CD14-positive monocyte (primary cell): ENCODE data around the gene RELL2. TPM values are rescaled to one million over a fixed set of nuclear protein-coding genes. Genes with fewer than 3 reads are reported as not detected.

Source experiments
- DNase-seq, 3 donors: peaks; one replicate each; pipeline ENCODE4 v3.0.0-alpha.2; 2011 to 2022
- H2AFZ ChIP-seq: 2 replicates; pipeline ENCODE4 v1.6.0; 2012; ENCODE audit warnings: mild to moderate bottlenecking, low read depth, low read length, inconsistent platforms; ENCODE audit not compliant: insufficient read depth, poor library complexity, severe bottlenecking
- H3K27ac ChIP-seq, 2 donors: 1 replicate in 1 of 2; 2 replicates in 1 of 2; pipeline ENCODE4 v1.5.1; 2012 to 2013; ENCODE audit warnings: low read length in 2 of 2, control low read depth in 1 of 2, inconsistent platforms in 1 of 2, low read depth in 1 of 2, mild to moderate bottlenecking in 1 of 2
- H3K27me3 ChIP-seq, 2 donors: one replicate each; pipeline versions ENCODE4 v1.6.0 to v1.6.1; 2011 to 2013; ENCODE audit warnings: low read length in 2 of 2; ENCODE audit not compliant: control insufficient read depth in 2 of 2, insufficient read depth in 2 of 2
- H3K36me3 ChIP-seq, 2 donors: replicated peaks in 1 of 2; 1 replicate in 1 of 2; 2 replicates in 1 of 2; pipeline versions ENCODE4 v1.5.1 to v1.6.1; 2012 to 2013; ENCODE audit warnings: low read length in 2 of 2, control low read depth in 1 of 2, inconsistent platforms in 1 of 2, mild to moderate bottlenecking in 1 of 2; ENCODE audit not compliant: insufficient read depth in 2 of 2, control insufficient read depth in 1 of 2
- H3K4me1 ChIP-seq, 2 donors: 1 replicate in 1 of 2; 2 replicates in 1 of 2; pipeline versions ENCODE4 v1.5.1 to v1.6.1; 2012 to 2013; ENCODE audit warnings: low read length in 2 of 2, control low read depth in 1 of 2, inconsistent platforms in 1 of 2, mild to moderate bottlenecking in 1 of 2, moderate library complexity in 1 of 2; ENCODE audit not compliant: insufficient read depth in 2 of 2, control insufficient read depth in 1 of 2
- H3K4me2 ChIP-seq: replicated peaks from 2 replicates; pipeline ENCODE3; 2012; ENCODE audit warnings: low read length, moderate library complexity, mild to moderate bottlenecking; ENCODE audit not compliant: poor library complexity, severe bottlenecking; ENCODE audit errors: extremely low read depth
- H3K4me3 ChIP-seq, 3 experiments: fragments of 200-600 bp in 1 of 3; sonication (generic) in 1 of 3; replicated peaks in 1 of 3; 1 replicate in 2 of 3; 2 replicates in 1 of 3; pipeline ENCODE4 v1.5.1; 2011 to 2013; ENCODE audit warnings: low read length in 3 of 3, mild to moderate bottlenecking in 3 of 3, control low read depth in 2 of 3, low read depth in 2 of 3, inconsistent platforms in 1 of 3, moderate library complexity in 1 of 3
- H3K79me2 ChIP-seq: 2 replicates; pipeline ENCODE4 v1.6.0; 2012; ENCODE audit warnings: mild to moderate bottlenecking, control low read depth, inconsistent platforms, low read length, moderate library complexity; ENCODE audit not compliant: insufficient read depth
- H3K9ac ChIP-seq: 2 replicates; pipeline ENCODE4 v1.6.0; 2017; ENCODE audit warnings: low read length, mild to moderate bottlenecking; ENCODE audit not compliant: insufficient read depth, poor library complexity, severe bottlenecking
- H3K9me3 ChIP-seq, 2 donors: replicated peaks in 1 of 2; 1 replicate in 1 of 2; 2 replicates in 1 of 2; pipeline versions ENCODE4 v1.5.1 to v1.6.1; 2012 to 2013; ENCODE audit warnings: low read length in 2 of 2, control low read depth in 1 of 2; ENCODE audit not compliant: control insufficient read depth in 1 of 2, insufficient read depth in 1 of 2
- H4K20me1 ChIP-seq: 2 replicates; pipeline ENCODE4 v1.6.0; 2012; ENCODE audit warnings: mild to moderate bottlenecking, low read length, control low read depth, moderate library complexity; ENCODE audit not compliant: insufficient read depth
- H3K27ac Mint-ChIP-seq, 7 donors: one replicate each; pipeline ENCODE4 v1.8.0; 2020; ENCODE audit warnings: mild to moderate bottlenecking in 7 of 7, mixed read lengths in 7 of 7, moderate library complexity in 6 of 7, inconsistent platforms in 2 of 7
- H3K27me3 Mint-ChIP-seq, 3 donors: one replicate each; pipeline ENCODE4 v1.8.0; 2021 to 2022; ENCODE audit warnings: low read depth in 3 of 3, mild to moderate bottlenecking in 3 of 3, mixed read lengths in 3 of 3, moderate library complexity in 3 of 3, inconsistent platforms in 1 of 3
- H3K36me3 Mint-ChIP-seq, 2 donors: one replicate each; pipeline ENCODE4 v1.8.0; 2020; ENCODE audit warnings: mixed read lengths in 2 of 2, inconsistent platforms in 1 of 2, mild to moderate bottlenecking in 1 of 2
- H3K4me1 Mint-ChIP-seq: one replicate; pipeline ENCODE4 v1.8.0; 2020; ENCODE audit warnings: mild to moderate bottlenecking, mixed read lengths
- H3K4me3 Mint-ChIP-seq, 2 donors: one replicate each; pipeline ENCODE4 v1.8.0; 2020; ENCODE audit warnings: mild to moderate bottlenecking in 2 of 2, mixed read lengths in 2 of 2, moderate library complexity in 1 of 2
- H3K9me3 Mint-ChIP-seq, 7 donors: one replicate each; pipeline ENCODE4 v1.8.0; 2020 to 2022; ENCODE audit warnings: mixed read lengths in 7 of 7, mild to moderate bottlenecking in 6 of 7, moderate library complexity in 6 of 7, inconsistent platforms in 2 of 7
- WGBS: methylation state at CpG from one replicate; pipeline ENCODE4 v1.1.5; 2013; ENCODE audit warnings: missing lambda C conversion rate; ENCODE audit not compliant: insufficient coverage; 5-methylcytosine and 5-hydroxymethylcytosine counted together
- intact Hi-C, 2 donors: fragments of 100-400 bp; cut with micrococcal nuclease; formaldehyde crosslinking; loops; one replicate each; pipeline versions ENCODE4 v1.15.0 to v1.15.1; 2023
- polyA plus RNA-seq, 3 donors: library from polyadenylated mRNA; depleted of rRNA in 1 of 3; unstranded in 2 of 3; stranded (reverse) in 1 of 3; fragments of 300-500 nt in 2 of 3; fragments of >200 nt in 1 of 3; fragmentation: Illumina TruSeq in 2 of 3; gene quantifications; 1 replicate in 2 of 3; 2 replicates in 1 of 3; pipeline ENCODE4 v1.2.3, GENCODE V29; 2012 to 2021
- small RNA-seq: library from RNA; depleted of rRNA; stranded (forward); fragments of <200 nt; gene quantifications from one replicate; pipeline ENCODE3, GENCODE V24; 2012; ENCODE audit warnings: low read depth; ENCODE audit not compliant: insufficient read length
- TF ChIP-seq, protein P1 (sequence below): fragments of 200-600 bp; IDR thresholded peaks from one replicate; pipeline ENCODE4 v1.8.0; 2022; ENCODE audit warnings: antibody characterized with exemption, mild to moderate bottlenecking

The RELL2 gene
- polyA plus RNA-seq, 3 donors, result 1.0 to 17.3 (median 1.3) TPM

DNA sequence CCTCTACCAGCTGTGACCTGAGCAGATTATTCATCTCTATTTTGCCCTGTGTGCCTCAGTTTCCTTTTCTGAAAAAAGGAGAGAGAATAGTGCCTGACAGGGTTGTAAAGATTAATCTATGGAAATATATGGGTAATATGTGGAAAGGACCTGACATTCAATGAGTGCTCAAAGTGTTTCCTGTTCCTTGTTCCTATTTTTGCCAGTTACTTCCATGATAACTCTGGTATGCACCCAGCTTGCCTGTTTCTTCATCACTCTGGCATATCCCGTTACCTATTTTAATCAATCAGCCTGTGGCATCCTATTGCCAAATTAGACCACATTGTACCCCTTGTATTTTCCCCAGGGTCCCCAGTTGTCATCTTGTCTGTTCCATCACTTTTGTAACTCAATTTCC is 48.8 kb downstream of the RELL2 start:
- peaks cover 43 to 48% of the 10 kb centered on the region in 2 donors for H3K4me1 ChIP-seq
- peaks cover 0 to 2% of the 10 kb centered on the region in 2 donors for H3K27me3 ChIP-seq
- TF ChIP-seq, protein P1, sequence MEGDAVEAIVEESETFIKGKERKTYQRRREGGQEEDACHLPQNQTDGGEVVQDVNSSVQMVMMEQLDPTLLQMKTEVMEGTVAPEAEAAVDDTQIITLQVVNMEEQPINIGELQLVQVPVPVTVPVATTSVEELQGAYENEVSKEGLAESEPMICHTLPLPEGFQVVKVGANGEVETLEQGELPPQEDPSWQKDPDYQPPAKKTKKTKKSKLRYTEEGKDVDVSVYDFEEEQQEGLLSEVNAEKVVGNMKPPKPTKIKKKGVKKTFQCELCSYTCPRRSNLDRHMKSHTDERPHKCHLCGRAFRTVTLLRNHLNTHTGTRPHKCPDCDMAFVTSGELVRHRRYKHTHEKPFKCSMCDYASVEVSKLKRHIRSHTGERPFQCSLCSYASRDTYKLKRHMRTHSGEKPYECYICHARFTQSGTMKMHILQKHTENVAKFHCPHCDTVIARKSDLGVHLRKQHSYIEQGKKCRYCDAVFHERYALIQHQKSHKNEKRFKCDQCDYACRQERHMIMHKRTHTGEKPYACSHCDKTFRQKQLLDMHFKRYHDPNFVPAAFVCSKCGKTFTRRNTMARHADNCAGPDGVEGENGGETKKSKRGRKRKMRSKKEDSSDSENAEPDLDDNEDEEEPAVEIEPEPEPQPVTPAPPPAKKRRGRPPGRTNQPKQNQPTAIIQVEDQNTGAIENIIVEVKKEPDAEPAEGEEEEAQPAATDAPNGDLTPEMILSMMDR, result no peak
- H3K27ac ChIP-seq, result no peak overlapping the region
- H3K9me3 ChIP-seq, result no peaks in the 10 kb centered on the region
- peaks cover 1 to 3% of the 10 kb centered on the region in 2 donors for H3K36me3 Mint-ChIP-seq
- intact Hi-C loops, result no loop called here
- H3K9ac ChIP-seq, result no peak overlapping the region
- no peak overlapping the region for H3K4me2 ChIP-seq
- no peak overlapping the region for H2AFZ ChIP-seq
- no peak overlapping the region for H3K4me3 ChIP-seq
- H3K4me3 Mint-ChIP-seq, result no peak overlapping the region
- H4K20me1 ChIP-seq, result peaks cover 5% of the 10 kb centered on the region
- H3K27ac Mint-ChIP-seq, result peak overlapping the region in 1 of 7 donors; percentile 31
- H3K4me1 Mint-ChIP-seq, result peaks cover 44% of the 10 kb centered on the region
- no peaks in the 10 kb centered on the region for H3K9me3 Mint-ChIP-seq
- H3K36me3 ChIP-seq, result no peaks in the 10 kb centered on the region
- peaks cover 7% of the 10 kb centered on the region for H3K79me2 ChIP-seq
- 0% methylated on average over 1 of the region's 1 CpG for WGBS
- peaks cover 6 to 9% (median 9%) of the 10 kb centered on the region in 3 donors for H3K27me3 Mint-ChIP-seq
- peak in 2 of 3 donors; percentile 34 to 49 for DNase-seq

GRCh38 chr5:141686648-141687416 is 50.0 kb downstream of the RELL2 start:
- H3K27ac Mint-ChIP-seq, result no peak overlapping the region

More at GRCh38 chr5:141686648-141687416, 50.0 kb downstream of the RELL2 start:
- intact Hi-C loops, result no loop called here
- no peaks in the 10 kb centered on the region for H3K79me2 ChIP-seq
- Mint-ChIP-seq H3K4me3 (no peak overlapping the region), H3K27me3 (peaks cover 8 to 11% (median 9%) of the 10 kb centered on the region in 3 donors), H3K9me3 (peaks cover 0 to under 1% (median 0%) of the 10 kb centered on the region in 7 donors), H3K36me3 (no peaks in the 10 kb centered on the region), H3K4me1 (peaks cover 41% of the 10 kb centered on the region)
- H3K9me3 ChIP-seq, result no peaks in the 10 kb centered on the region
- H3K27me3 ChIP-seq, result peaks cover 0 to 2% of the 10 kb centered on the region in 2 donors
- peaks cover 40 to 42% of the 10 kb centered on the region in 2 donors for H3K4me1 ChIP-seq
- no peak overlapping the region for H3K9ac ChIP-seq
- no peak overlapping the region for H3K27ac ChIP-seq
- H4K20me1 ChIP-seq, result no peaks in the 10 kb centered on the region
- no peaks in the 10 kb centered on the region for H3K36me3 ChIP-seq
- no peak overlapping the region for H3K4me3 ChIP-seq
- no peak for DNase-seq
- no peak overlapping the region for H3K4me2 ChIP-seq
- 100% methylated on average over 2 of the region's 3 CpGs for WGBS
- H2AFZ ChIP-seq, result no peak overlapping the region
- TF ChIP-seq, protein P1, result no peak

Small RNAs within 50 kb of the gene (small RNA-seq; reads per million reads assigned to genes)
- gene RPS27AP10, result not detected

Other genes starting within 250 kb of the RELL2 start
- not detected for gene PCDHGB4, start 249.3 kb upstream of the RELL2 start, polyA plus RNA-seq
- gene PCDHGA8, start 244.4 kb upstream of the RELL2 start, polyA plus RNA-seq, result not detected
- gene PCDHGB5, start 239.1 kb upstream of the RELL2 start, polyA plus RNA-seq, result under 1 TPM in 2 of 3 donors, not detected in 1; 0.01 to 0.08 TPM
- gene PCDHGA9, start 234.2 kb upstream of the RELL2 start, polyA plus RNA-seq, result not detected
- under 1 TPM in 2 of 3 donors, not detected in 1; 0.01 to 0.06 TPM for gene PCDHGB6, start 229.0 kb upstream of the RELL2 start, polyA plus RNA-seq
- gene PCDHGA10, start 224.0 kb upstream of the RELL2 start, polyA plus RNA-seq, result not detected
- gene PCDHGB7, start 219.3 kb upstream of the RELL2 start, polyA plus RNA-seq, result under 1 TPM in 1 of 3 donors, not detected in 2; 0.04 TPM
- not detected for gene PCDHGA11, start 215.9 kb upstream of the RELL2 start, polyA plus RNA-seq
- under 1 TPM in 1 of 3 donors, not detected in 2; 0.01 TPM for gene PCDHGA12, start 206.5 kb upstream of the RELL2 start, polyA plus RNA-seq
- under 1 TPM in 1 of 3 donors, not detected in 2; 0.33 TPM for gene PCDHGC3, start 161.0 kb upstream of the RELL2 start, polyA plus RNA-seq
- gene PCDHGC4, start 152.0 kb upstream of the RELL2 start, polyA plus RNA-seq, result not detected
- not detected for gene PCDHGC5, start 147.9 kb upstream of the RELL2 start, polyA plus RNA-seq
- 100 to 1,000 TPM in 1 of 3 donors, 10 to 100 TPM in 2; 60.2 to 140 (median 98.6) TPM for gene DIAPH1, start 18.0 kb upstream of the RELL2 start, polyA plus RNA-seq
- gene HDAC3, start 148 bp upstream of the RELL2 start, polyA plus RNA-seq, result 100 to 1,000 TPM in 1 of 3 donors, 10 to 100 TPM in 2; 80.5 to 103 (median 82.3) TPM
- gene FCHSD1, start 14.4 kb downstream of the RELL2 start, polyA plus RNA-seq, result 10 to 100 TPM in 1 of 3 donors, 1 to 10 TPM in 2; 3.0 to 73.3 (median 3.4) TPM
- 10 to 100 TPM in 1 of 3 donors, 1 to 10 TPM in 2; 1.2 to 18.2 (median 2.2) TPM for gene ARAP3, start 45.2 kb downstream of the RELL2 start, polyA plus RNA-seq
- gene PCDH1, start 241.4 kb downstream of the RELL2 start, polyA plus RNA-seq, result not detected